OCI-LY1 (cell line): Measurements from ENCODE around the gene TBC1D8.

ENCODE experiments used
- H2AFZ ChIP-seq: fragments of 200-600 bp; sonication (generic), shearing (Covaris generic); 2 replicates; pipeline ENCODE4 v1.6.0; 2014; ENCODE audit warnings: antibody characterized with exemption, mild to moderate bottlenecking, low read length
- H3F3A ChIP-seq: fragments of 200-600 bp; sonication (generic), shearing (Covaris generic); 2 replicates; pipeline ENCODE4 v1.6.0; 2014; ENCODE audit warnings: mild to moderate bottlenecking, antibody characterized with exemption, low read length, moderate library complexity; ENCODE audit not compliant: insufficient read depth
- H3K27ac ChIP-seq: fragments of 200-600 bp; sonication (generic); 2 replicates; pipeline ENCODE4 v1.5.1; 2014; ENCODE audit warnings: low read length, mixed run types, mild to moderate bottlenecking, low read depth; ENCODE audit not compliant: poor library complexity, severe bottlenecking
- H3K27me3 ChIP-seq: fragments of 200-600 bp; sonication (generic); 2 replicates; pipeline ENCODE4 v1.6.0; 2014; ENCODE audit warnings: antibody characterized with exemption, mild to moderate bottlenecking, low read length, moderate library complexity; ENCODE audit not compliant: insufficient read depth
- H3K36me3 ChIP-seq: fragments of 200-600 bp; sonication (generic); 2 replicates; pipeline ENCODE4 v1.6.1; 2014; ENCODE audit warnings: mild to moderate bottlenecking, antibody characterized with exemption, low read length, moderate library complexity, mixed read lengths; ENCODE audit not compliant: insufficient read depth
- H3K4me1 ChIP-seq: fragments of 200-600 bp; sonication (generic); 2 replicates; pipeline ENCODE4 v1.5.1; 2014; ENCODE audit warnings: mild to moderate bottlenecking, low read length, moderate library complexity; ENCODE audit not compliant: insufficient read depth, severe bottlenecking
- H3K4me2 ChIP-seq: fragments of 200-600 bp; sonication (generic), shearing (Covaris generic); 2 replicates; pipeline ENCODE4 v1.6.1; 2014; ENCODE audit warnings: low read length
- H3K4me3 ChIP-seq: fragments of 200-600 bp; sonication (generic); 2 replicates; pipeline ENCODE4 v1.5.1; 2014; ENCODE audit warnings: low read length, low read depth, mild to moderate bottlenecking, mixed read lengths; ENCODE audit not compliant: poor library complexity, severe bottlenecking
- H3K79me2 ChIP-seq: fragments of 200-600 bp; shearing (Covaris generic); 2 replicates; pipeline ENCODE4 v1.6.1; 2016; ENCODE audit warnings: mixed run types, low read length, mixed read lengths; ENCODE audit not compliant: insufficient read depth
- H3K9ac ChIP-seq: fragments of 200-600 bp; sonication (generic), shearing (Covaris generic); 2 replicates; pipeline ENCODE4 v1.6.1; 2014; ENCODE audit warnings: mild to moderate bottlenecking, low read length, mixed read lengths
- H3K9me2 ChIP-seq: fragments of 200-600 bp; sonication (generic), shearing (Covaris generic); 2 replicates; pipeline ENCODE4 v1.6.1; 2014; ENCODE audit warnings: low read depth, mild to moderate bottlenecking, low read length, mixed read lengths
- H3K9me3 ChIP-seq: fragments of 200-600 bp; shearing (Covaris generic); 2 replicates; pipeline ENCODE4 v1.6.1; 2014; ENCODE audit warnings: low read length, mixed read lengths
- H4K20me1 ChIP-seq: fragments of 200-600 bp; sonication (generic), shearing (Covaris generic); 2 replicates; pipeline ENCODE4 v1.6.0; 2016; ENCODE audit warnings: mild to moderate bottlenecking, low read length; ENCODE audit not compliant: insufficient read depth
- EZH2 ChIP-seq: fragments of 200-600 bp; sonication (generic), shearing (Covaris generic); IDR thresholded peaks from 2 replicates; pipeline ENCODE4 v1.8.0; 2017; ENCODE audit warnings: borderline replicate concordance, mixed run types, mild to moderate bottlenecking, antibody characterized with exemption, low read length, moderate library complexity, mixed read lengths
- TF ChIP-seq, protein P1 (sequence below): fragments of 200-600 bp; sonication (generic), shearing (Covaris generic); IDR thresholded peaks from 2 replicates; pipeline ENCODE4 v1.5.1; 2017; ENCODE audit warnings: mild to moderate bottlenecking, antibody characterized with exemption, low read length, moderate library complexity, mixed read lengths

Gene TBC1D8

DNA sequence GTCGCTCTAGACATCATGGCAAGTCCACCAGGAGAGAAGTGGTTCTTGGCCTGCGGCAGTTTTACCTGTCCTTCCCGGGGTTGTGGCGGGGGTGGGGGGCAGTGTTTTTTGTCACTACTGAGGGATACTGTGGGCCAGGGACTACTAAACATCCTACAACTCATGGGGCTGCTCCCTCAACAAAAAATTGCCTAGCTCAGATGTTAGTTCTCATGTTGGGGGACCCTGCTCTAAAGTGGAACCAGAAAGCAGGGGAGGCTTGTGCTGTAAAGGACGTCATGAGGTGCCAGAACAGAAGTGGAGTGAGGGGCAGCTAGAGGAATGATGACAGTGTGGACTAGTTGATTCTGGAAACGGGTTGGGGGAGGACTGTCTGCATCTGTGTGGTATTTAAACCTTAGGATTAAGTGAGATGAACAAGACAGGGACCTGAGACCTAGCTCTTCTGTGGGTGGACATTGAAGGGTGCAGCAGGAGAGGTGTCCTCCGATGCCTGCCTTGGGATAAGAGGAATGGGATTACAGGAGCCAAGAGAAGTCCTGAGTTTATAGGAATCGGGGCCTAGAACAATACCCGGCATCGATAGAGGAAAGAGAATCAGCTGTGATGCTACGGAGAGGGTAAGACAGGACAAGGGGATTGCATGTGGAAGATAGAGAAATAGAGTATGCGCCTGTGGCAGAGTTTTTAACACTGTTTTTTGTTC is 146.4 kb downstream of the TBC1D8 start:
- Histone ChIP-seq H4K20me1 (no peaks in the 10 kb centered on the region), H3K9me2 (no peaks in the 10 kb centered on the region), H3K9ac (no peak overlapping the region; the same call in 1 of the 2 replicates), H3K27ac (no peak overlapping the region), H3K4me2 (0 out of 2 replicates have a peak overlapping the region, but pooled peaks have one; percentile 68), H3K36me3 (peaks cover 71% of the 10 kb centered on the region), H3K4me3 (no peak overlapping the region), H3K9me3 (no peaks in the 10 kb centered on the region), H3K27me3 (no peaks in the 10 kb centered on the region), H3K4me1 (peaks cover 22% of the 10 kb centered on the region), H2AFZ (no peak overlapping the region), H3K79me2 (peaks cover 15% of the 10 kb centered on the region), H3F3A (0 out of 2 replicates have a peak, but pooled peaks cover 3% of the 10 kb centered on the region)
- TF ChIP-seq EZH2, result no peak
- TF ChIP-seq, protein P1, sequence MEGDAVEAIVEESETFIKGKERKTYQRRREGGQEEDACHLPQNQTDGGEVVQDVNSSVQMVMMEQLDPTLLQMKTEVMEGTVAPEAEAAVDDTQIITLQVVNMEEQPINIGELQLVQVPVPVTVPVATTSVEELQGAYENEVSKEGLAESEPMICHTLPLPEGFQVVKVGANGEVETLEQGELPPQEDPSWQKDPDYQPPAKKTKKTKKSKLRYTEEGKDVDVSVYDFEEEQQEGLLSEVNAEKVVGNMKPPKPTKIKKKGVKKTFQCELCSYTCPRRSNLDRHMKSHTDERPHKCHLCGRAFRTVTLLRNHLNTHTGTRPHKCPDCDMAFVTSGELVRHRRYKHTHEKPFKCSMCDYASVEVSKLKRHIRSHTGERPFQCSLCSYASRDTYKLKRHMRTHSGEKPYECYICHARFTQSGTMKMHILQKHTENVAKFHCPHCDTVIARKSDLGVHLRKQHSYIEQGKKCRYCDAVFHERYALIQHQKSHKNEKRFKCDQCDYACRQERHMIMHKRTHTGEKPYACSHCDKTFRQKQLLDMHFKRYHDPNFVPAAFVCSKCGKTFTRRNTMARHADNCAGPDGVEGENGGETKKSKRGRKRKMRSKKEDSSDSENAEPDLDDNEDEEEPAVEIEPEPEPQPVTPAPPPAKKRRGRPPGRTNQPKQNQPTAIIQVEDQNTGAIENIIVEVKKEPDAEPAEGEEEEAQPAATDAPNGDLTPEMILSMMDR, result no peak

DNA sequence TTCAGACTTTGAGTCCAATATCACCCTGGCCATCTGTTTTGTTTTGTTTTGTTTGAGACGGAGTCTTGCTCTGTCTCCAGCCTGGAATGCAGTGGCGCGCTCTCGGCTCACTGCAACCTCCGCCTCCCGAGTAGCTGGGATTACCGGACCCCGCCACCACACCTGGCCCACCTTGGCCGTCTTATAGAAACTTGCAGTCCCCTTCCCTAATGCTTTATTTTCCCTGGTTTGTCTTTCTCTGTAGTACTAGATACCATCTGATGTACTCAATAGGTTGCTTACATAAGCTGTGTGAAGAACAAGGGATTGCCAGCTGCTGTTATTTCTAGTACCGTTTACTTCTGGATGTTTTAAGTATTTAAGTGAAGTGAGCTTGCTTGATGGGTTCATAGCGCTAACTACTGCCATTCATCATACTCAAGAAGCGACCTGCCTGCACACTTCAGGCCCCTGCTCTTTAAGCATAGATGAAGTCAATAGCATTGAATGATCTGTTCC is 147.9 kb downstream of the TBC1D8 start:
- Histone ChIP-seq H3K4me1 (peaks cover 22% of the 10 kb centered on the region), H3F3A (0 out of 2 replicates have a peak, but pooled peaks cover 3% of the 10 kb centered on the region), H3K79me2 (peaks cover 15% of the 10 kb centered on the region), H3K27ac (no peak overlapping the region), H2AFZ (no peak overlapping the region), H4K20me1 (no peaks in the 10 kb centered on the region), H3K9ac (peak overlapping the region; percentile 90), H3K27me3 (no peaks in the 10 kb centered on the region), H3K36me3 (peaks cover 61% of the 10 kb centered on the region), H3K9me2 (no peaks in the 10 kb centered on the region), H3K9me3 (no peaks in the 10 kb centered on the region), H3K4me2 (peak overlapping the region; percentile 68), H3K4me3 (peak overlapping the region; percentile 96)
- no peak for TF ChIP-seq EZH2
- TF ChIP-seq, protein P1, result no peak

DNA sequence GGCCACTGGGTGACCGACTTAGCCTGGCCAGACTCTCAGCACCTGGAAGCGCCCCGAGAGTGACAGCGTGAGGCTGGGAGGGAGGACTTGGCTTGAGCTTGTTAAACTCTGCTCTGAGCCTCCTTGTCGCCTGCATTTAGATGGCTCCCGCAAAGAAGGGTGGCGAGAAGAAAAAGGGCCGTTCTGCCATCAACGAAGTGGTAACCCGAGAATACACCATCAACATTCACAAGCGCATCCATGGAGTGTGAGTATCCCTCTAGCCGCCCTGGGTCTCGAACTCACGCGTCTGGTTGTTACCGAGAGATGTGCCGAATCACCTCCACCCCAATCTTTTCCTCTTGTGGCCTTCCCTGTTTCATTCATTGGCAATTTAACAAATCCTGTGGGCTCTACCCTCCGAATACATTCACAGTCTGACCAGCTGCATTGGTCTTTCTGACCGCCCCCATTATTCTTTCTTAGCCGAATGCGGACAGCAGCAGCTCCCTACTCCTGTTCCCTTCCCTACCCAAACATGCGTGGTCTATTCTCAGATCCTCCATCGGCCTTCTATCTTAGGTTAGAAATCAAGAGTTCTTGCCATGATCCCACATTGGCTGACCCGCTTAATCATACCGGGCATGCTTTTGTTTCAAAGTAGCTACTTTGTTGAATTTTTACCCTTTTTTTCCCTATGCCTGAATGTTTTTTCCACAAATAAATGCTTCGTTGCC is 148.5 kb downstream of the TBC1D8 start:
- H2AFZ ChIP-seq, result no peak overlapping the region

More for the DNA sequence above, 148.5 kb downstream of the TBC1D8 start:
- H4K20me1 ChIP-seq, result no peaks in the 10 kb centered on the region
- peak overlapping the region; percentile 96 for H3K4me3 ChIP-seq
- TF ChIP-seq, protein P1, result no peak
- no peak for TF ChIP-seq EZH2
- no peaks in the 10 kb centered on the region for H3K27me3 ChIP-seq
- no peaks in the 10 kb centered on the region for H3K9me2 ChIP-seq
- H3K79me2 ChIP-seq, result peaks cover 15% of the 10 kb centered on the region
- peak overlapping the region; percentile 90 for H3K9ac ChIP-seq
- H3K4me2 ChIP-seq, result peak overlapping the region; percentile 68
- no peaks in the 10 kb centered on the region for H3K9me3 ChIP-seq
- peaks cover 55% of the 10 kb centered on the region for H3K36me3 ChIP-seq
- peaks cover 22% of the 10 kb centered on the region for H3K4me1 ChIP-seq
- peak overlapping the region; percentile 66 for H3K27ac ChIP-seq
- 0 out of 2 replicates have a peak, but pooled peaks cover 3% of the 10 kb centered on the region for H3F3A ChIP-seq
